Stimulated activated CD8-positive, alpha-beta memory T cell treated with anti-CD3 and anti-CD28 coated beads, Interleukin-4, amount 100 ng/mL, for 4 hours (primary cell): ENCODE measurements around the gene IGSF3.
"Not testable (repeated sequence)": the region's sequence is repeated elsewhere in the genome, so short reads cannot be mapped to it uniquely, and the experiment has no call there.

Experiments
- DNase-seq, 2 donors: peaks; one replicate each; pipeline ENCODE4 v3.0.0-alpha.2; 2020; ENCODE audit warnings: low read depth in 2 of 2, low spot score in 1 of 2

The IGSF3 gene

GRCh38 chr1:116631996-116632925 is 35.3 kb downstream of the IGSF3 start:
- not testable (repeated sequence) for DNase-seq

GRCh38 chr1:116631554-116631953 is 36.0 kb downstream of the IGSF3 start:
- not testable (repeated sequence) for DNase-seq

- not testable (repeated sequence) for DNase-seq
Measured at GRCh38 chr1:116630057-116630456, 37.5 kb downstream of the IGSF3 start.

- DNase-seq, result not testable (repeated sequence)
Measured at GRCh38 chr1:116629441-116629840, 38.1 kb downstream of the IGSF3 start.

- DNase-seq, result no peak
Measured at GRCh38 chr1:116628448-116628847, 39.1 kb downstream of the IGSF3 start.

GRCh38 chr1:116627357-116627756 is 40.2 kb downstream of the IGSF3 start:
- DNase-seq, result not testable (repeated sequence)

- not testable (repeated sequence) for DNase-seq
Measured at GRCh38 chr1:116626915-116627314, 40.6 kb downstream of the IGSF3 start.

- not testable (repeated sequence) for DNase-seq
Measured at GRCh38 chr1:116625155-116625554, 42.4 kb downstream of the IGSF3 start.

- no peak for DNase-seq
Measured at GRCh38 chr1:116624040-116624439, 43.5 kb downstream of the IGSF3 start.

GRCh38 chr1:116622496-116622895 is 45.0 kb downstream of the IGSF3 start:
- not testable (repeated sequence) for DNase-seq

GRCh38 chr1:116621756-116622155 is 45.8 kb downstream of the IGSF3 start:
- not testable (repeated sequence) for DNase-seq

- not testable (repeated sequence) for DNase-seq
Measured at GRCh38 chr1:116620392-116620791, 47.1 kb downstream of the IGSF3 start.

GRCh38 chr1:116619106-116619505 is 48.4 kb downstream of the IGSF3 start:
- not testable (repeated sequence) for DNase-seq

GRCh38 chr1:116617808-116618207 is 49.7 kb downstream of the IGSF3 start:
- DNase-seq, result not testable (repeated sequence)

- not testable (repeated sequence) for DNase-seq
Measured at GRCh38 chr1:116613825-116614224, 53.7 kb downstream of the IGSF3 start.

- not testable (repeated sequence) for DNase-seq
Measured at GRCh38 chr1:116609801-116610371, 57.6 kb downstream of the IGSF3 start.

GRCh38 chr1:116608841-116609240 is 58.7 kb downstream of the IGSF3 start:
- not testable (repeated sequence) for DNase-seq

GRCh38 chr1:116608151-116608550 is 59.4 kb downstream of the IGSF3 start:
- DNase-seq, result not testable (repeated sequence)

GRCh38 chr1:116607463-116607862 is 60.1 kb downstream of the IGSF3 start:
- DNase-seq, result not testable (repeated sequence)

GRCh38 chr1:116606067-116606466 is 61.5 kb downstream of the IGSF3 start:
- not testable (repeated sequence) for DNase-seq

- DNase-seq, result no peak
Measured at GRCh38 chr1:116605315-116605714, 62.2 kb downstream of the IGSF3 start.

- DNase-seq, result not testable (repeated sequence)
Measured at GRCh38 chr1:116604408-116604807, 63.1 kb downstream of the IGSF3 start.
